B cell (primary cell): Measurements from ENCODE around the gene PRSS50. TPM values are rescaled to one million over a fixed set of nuclear protein-coding genes. Genes with fewer than 3 reads are reported as not detected.

Source experiments
- ATAC-seq: fragments of 200-7000 bp; cut with Tn5 transposase; one replicate; pipeline ENCODE4 v1.10.0; 2021; ENCODE audit warnings: low read depth, mild to moderate bottlenecking, moderate number of reproducible peaks, moderate library complexity
- CTCF ChIA-PET: fragments of 350-600 bp; sonication (Branson Sonifier 250); formaldehyde crosslinking; loops from one replicate; lab custom pipeline; 2021; ENCODE audit warnings: antibody characterized with exemption, inconsistent platforms; lab: Charles Lee
- POLR2A ChIA-PET: fragments of 350-600 bp; sonication (Branson Sonifier 250); formaldehyde crosslinking; loops from one replicate; lab custom pipeline; 2021; ENCODE audit warnings: antibody characterized with exemption; lab: Charles Lee
- DNase-seq: peaks from one replicate; pipeline ENCODE4 v3.0.0; 2013
- H2AFZ ChIP-seq: 2 replicates; pipeline ENCODE4 v1.6.1; 2012; ENCODE audit warnings: mild to moderate bottlenecking, low read depth, low read length; ENCODE audit not compliant: insufficient read depth, poor library complexity, severe bottlenecking
- H3K27ac ChIP-seq, 2 donors: 1 replicate in 1 of 2; 2 replicates in 1 of 2; pipeline ENCODE4 v1.5.1; 2012 to 2013; ENCODE audit warnings: low read length in 2 of 2, mild to moderate bottlenecking in 2 of 2, moderate library complexity in 1 of 2
- H3K27me3 ChIP-seq, 4 experiments: fragments of 200-600 bp in 1 of 4; sonication (generic) in 1 of 4; replicated peaks in 1 of 4; 1 replicate in 2 of 4; 2 replicates in 2 of 4; pipeline versions ENCODE4 v1.6.1 to v1.7.0; 2013 to 2016; ENCODE audit warnings: low read length in 3 of 4, mild to moderate bottlenecking in 2 of 4, mixed read lengths in 1 of 4, moderate library complexity in 1 of 4; ENCODE audit not compliant: insufficient read depth in 4 of 4, control insufficient read depth in 3 of 4; ENCODE audit errors: control extremely low read depth in 1 of 4
- H3K36me3 ChIP-seq, 2 experiments: replicated peaks in 1 of 2; 1 replicate in 1 of 2; 2 replicates in 1 of 2; pipeline versions ENCODE4 v1.6.1 to v1.7.1; 2013; ENCODE audit warnings: low read length in 1 of 2; ENCODE audit not compliant: insufficient read depth in 2 of 2, control insufficient read depth in 1 of 2; ENCODE audit errors: control extremely low read depth in 1 of 2, extremely low read depth in 1 of 2
- H3K4me1 ChIP-seq, 2 donors: fragments of 200-600 bp in 1 of 2; sonication (generic) in 1 of 2; 1 replicate in 1 of 2; 2 replicates in 1 of 2; pipeline versions ENCODE4 v1.5.1 to v1.6.1; 2013 to 2017; ENCODE audit warnings: low read length in 2 of 2; ENCODE audit not compliant: control insufficient read depth in 2 of 2, insufficient read depth in 2 of 2
- H3K4me2 ChIP-seq: replicated peaks from 2 replicates; pipeline ENCODE3; 2012; ENCODE audit warnings: mild to moderate bottlenecking, low read depth, low read length; ENCODE audit not compliant: poor library complexity, severe bottlenecking
- H3K4me3 ChIP-seq, 5 experiments: fragments of 200-600 bp in 1 of 5; sonication (generic) in 1 of 5; 1 replicate in 3 of 5; 2 replicates in 2 of 5; pipeline versions ENCODE4 v1.5.1 to v1.7.0; 2011 to 2016; ENCODE audit warnings: low read length in 4 of 5, mild to moderate bottlenecking in 4 of 5, low read depth in 2 of 5, control low read depth in 1 of 5, moderate library complexity in 1 of 5; ENCODE audit not compliant: insufficient read depth in 1 of 5; ENCODE audit errors: control extremely low read depth in 1 of 5, extremely low read depth in 1 of 5
- H3K79me2 ChIP-seq: fragments of 200-600 bp; sonication (generic); one replicate; pipeline ENCODE4 v1.6.0; 2016; ENCODE audit warnings: low read length; ENCODE audit not compliant: control insufficient read depth, insufficient read depth
- H3K9ac ChIP-seq: fragments of 200-600 bp; sonication (generic); 2 replicates; pipeline ENCODE4 v1.6.1; 2017; ENCODE audit warnings: mild to moderate bottlenecking, low read length, moderate library complexity
- H3K9me3 ChIP-seq, 3 donors: one replicate each; pipeline versions ENCODE4 v1.6.1 to v1.7.1; 2013; ENCODE audit warnings: low read length in 2 of 3; ENCODE audit not compliant: control insufficient read depth in 2 of 3, insufficient read depth in 1 of 3; ENCODE audit errors: control extremely low read depth in 1 of 3
- H4K20me1 ChIP-seq: 2 replicates; pipeline ENCODE4 v1.6.0; 2012; ENCODE audit warnings: mild to moderate bottlenecking, low read length; ENCODE audit not compliant: insufficient read depth, control insufficient read depth, poor library complexity, severe bottlenecking
- H3K27ac Mint-ChIP-seq: one replicate; pipeline ENCODE4 v1.8.0; 2021; ENCODE audit warnings: mixed read lengths
- H3K27me3 Mint-ChIP-seq: one replicate; pipeline ENCODE4 v1.8.0; 2021; ENCODE audit warnings: mixed read lengths
- H3K4me1 Mint-ChIP-seq: one replicate; pipeline ENCODE4 v1.8.0; 2021; ENCODE audit warnings: mixed read lengths
- H3K4me3 Mint-ChIP-seq: one replicate; pipeline ENCODE4 v1.8.0; 2021; ENCODE audit warnings: mixed read lengths
- H3K9me3 Mint-ChIP-seq: one replicate; pipeline ENCODE4 v1.8.0; 2022; ENCODE audit warnings: mixed read lengths; ENCODE audit not compliant: insufficient read depth
- CTCF ChIP-seq: fragments of 200-600 bp; IDR thresholded peaks from one replicate; pipeline ENCODE4 v1.8.0; 2022; ENCODE audit warnings: antibody characterized with exemption, mild to moderate bottlenecking
- EZH2 ChIP-seq: IDR thresholded peaks from 2 replicates; pipeline ENCODE4 v1.6.1; 2012; ENCODE audit warnings: borderline replicate concordance, low read depth, mild to moderate bottlenecking, moderate library complexity, low read length; ENCODE audit not compliant: insufficient read depth, poor library complexity, severe bottlenecking
- WGBS: methylation state at CpG from one replicate; pipeline ENCODE4 v1.1.5; 2013; ENCODE audit warnings: missing lambda C conversion rate; ENCODE audit not compliant: insufficient coverage; 5-methylcytosine and 5-hydroxymethylcytosine counted together
- intact Hi-C: fragments of 100-400 bp; cut with micrococcal nuclease; formaldehyde crosslinking; loops from one replicate; pipeline ENCODE4 v1.10.0; 2022
- polyA plus RNA-seq: library from polyadenylated mRNA; depleted of rRNA; stranded (reverse); fragments of >200 nt; gene quantifications from 2 replicates; pipeline ENCODE4 v1.2.3, GENCODE V29; 2012
- total RNA-seq, 2 donors: library from RNA; stranded (reverse); fragments of 120-200 nt in 1 of 2; gene quantifications; 1 replicate in 1 of 2; 2 replicates in 1 of 2; pipeline versions ENCODE4 v1.2.3 to v1.2.4, GENCODE V29; 2013 to 2022

The PRSS50 gene
- total and polyA plus RNA-seq, 2 donors (not counting 1 experiment from before 2014, with no cell fraction given) = 0.09 to 0.10 TPM

GRCh38 chr3:46714728-46715506 is 2.8 kb downstream of the PRSS50 start:
- Mint-ChIP-seq H3K4me3 (no peak overlapping the region), H3K4me1 (no peaks in the 10 kb centered on the region), H3K9me3 (no peaks in the 10 kb centered on the region), H3K27me3 (peaks cover 19% of the 10 kb centered on the region), H3K27ac (no peak overlapping the region)
- DNase-seq (no peak), ATAC-seq (no peak)
- no peaks in the 10 kb centered on the region for H3K9me3 ChIP-seq
- no peak overlapping the region for H3K4me3 ChIP-seq
- H3K36me3 ChIP-seq = no peaks in the 10 kb centered on the region
- peaks cover 0 to 13% (median 0%) of the 10 kb centered on the region in 4 experiments for H3K27me3 ChIP-seq
- H3K4me1 ChIP-seq = no peaks in the 10 kb centered on the region
- H3K27ac ChIP-seq = no peak overlapping the region
- H3K4me2 ChIP-seq = no peak overlapping the region
- intact Hi-C loops = no loop called here
- H3K79me2 ChIP-seq = no peaks in the 10 kb centered on the region
- WGBS = 93% methylated on average over 9 of the region's 10 CpGs
- CTCF ChIA-PET = interaction anchor here (1.1 to 1.6 kb wide), 2 partner anchors 180 kb away, joined by 3 read pairs; no protein-coding TSS in a partner anchor
- TF ChIP-seq CTCF (no peak), EZH2 (no peak)
- no peak overlapping the region for H3K9ac ChIP-seq
- POLR2A ChIA-PET = no interaction called here
- no peaks in the 10 kb centered on the region for H4K20me1 ChIP-seq
- no peak overlapping the region for H2AFZ ChIP-seq

GRCh38 chr3:46713898-46714552 is 3.6 kb downstream of the PRSS50 start:
- no peak overlapping the region for H3K4me2 ChIP-seq
- TF ChIP-seq EZH2 = no peak
- no peak for TF ChIP-seq CTCF
- peaks cover 0 to 6% (median 0%) of the 10 kb centered on the region in 4 experiments for H3K27me3 ChIP-seq
- no peak overlapping the region for H3K9ac ChIP-seq
- no peaks in the 10 kb centered on the region for H4K20me1 ChIP-seq
- H3K27me3 Mint-ChIP-seq = peaks cover 13% of the 10 kb centered on the region
- no peak overlapping the region for H3K4me3 Mint-ChIP-seq
- H2AFZ ChIP-seq = no peak overlapping the region
- H3K9me3 Mint-ChIP-seq = no peaks in the 10 kb centered on the region
- H3K27ac Mint-ChIP-seq = no peak overlapping the region
- H3K4me3 ChIP-seq = no peak overlapping the region
- no peaks in the 10 kb centered on the region for H3K4me1 ChIP-seq
- no peaks in the 10 kb centered on the region for H3K79me2 ChIP-seq
- CTCF ChIA-PET = interaction anchor here (1.1 to 1.3 kb wide), 2 partner anchors 8 to 181 kb away, joined by 3 read pairs; no protein-coding TSS in a partner anchor
- H3K9me3 ChIP-seq = no peaks in the 10 kb centered on the region
- intact Hi-C loops = no loop called here
- H3K27ac ChIP-seq = no peak overlapping the region
- no peaks in the 10 kb centered on the region for H3K36me3 ChIP-seq
- POLR2A ChIA-PET = no interaction called here
- WGBS = 71% methylated on average over 22 of the region's 22 CpGs
- H3K4me1 Mint-ChIP-seq = no peaks in the 10 kb centered on the region
- DNase-seq = no peak
- peak; percentile 56 for ATAC-seq
